ENCODE data around the gene TRMT1. TPM values are rescaled to one million over a fixed set of nuclear protein-coding genes. Genes with fewer than 3 reads are reported as not detected.

TRMT1 gene
- total and polyA plus RNA-seq, 2 donors (not counting 1 experiment from before 2014, with no cell fraction given), result 91.8 to 281 TPM

DNA sequence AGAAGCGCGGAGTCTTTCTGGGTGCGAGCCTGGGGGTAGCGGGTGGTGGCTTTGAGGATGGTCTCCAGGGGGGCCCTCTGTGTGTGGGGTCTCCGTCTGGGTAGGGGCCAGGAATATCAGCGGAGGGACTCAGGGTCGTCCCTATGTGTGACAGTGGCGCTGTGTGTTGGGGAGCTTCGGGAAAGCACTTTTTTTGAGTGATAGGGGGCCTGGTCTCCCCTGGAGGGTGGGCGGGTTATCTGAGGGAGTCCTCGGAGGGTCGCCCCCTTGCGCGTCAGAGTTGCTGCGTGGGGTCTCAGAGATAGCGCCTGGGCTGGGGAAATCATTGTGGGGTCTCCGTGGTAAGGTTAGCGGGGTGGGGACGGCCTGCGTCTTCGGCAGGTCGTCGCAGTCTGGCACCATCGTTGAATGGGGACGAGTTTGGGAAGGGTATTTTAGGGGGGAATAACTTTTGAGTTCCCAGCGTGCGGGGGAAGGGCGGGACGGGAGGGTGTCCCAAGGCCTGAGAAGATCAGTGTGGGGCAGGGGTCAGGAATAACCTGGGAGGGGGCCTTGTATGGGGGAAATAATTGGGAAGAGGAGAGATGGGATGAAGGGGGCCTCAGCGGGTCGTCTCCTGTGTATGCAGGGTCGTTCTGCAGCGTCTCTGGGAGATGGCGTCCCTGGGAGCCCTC is 34.5 kb upstream of the TRMT1 start:
- H3K9me3 Mint-ChIP-seq (ENCODE audit: insufficient read depth), result no peaks in the 10 kb centered on the region
- peak overlapping the region; percentile 92 for H3K4me3 Mint-ChIP-seq
- peak overlapping the region; percentile 82 to 100 (median 98) for H3K4me3 ChIP-seq (ENCODE audit: control extremely low read depth in 1 of 5, extremely low read depth in 1 of 5, insufficient read depth in 1 of 5, low read depth in 2 of 5, low read length in 4 of 5)
- DNase-seq (no peak), ATAC-seq (ENCODE audit: low read depth) (peak; percentile 0)
- no peaks in the 10 kb centered on the region for H3K27me3 ChIP-seq (replicated peaks in 1 of 4; ENCODE audit: control extremely low read depth in 1 of 4, control insufficient read depth in 3 of 4, insufficient read depth in 4 of 4, low read length in 3 of 4)
- WGBS (ENCODE audit: insufficient coverage), result under 1% methylated on average over 34 of the region's 34 CpGs
- intact Hi-C loops (cut with micrococcal nuclease), result loop anchor here (1.0 to 5.0 kb wide), 6 partner anchors 16 to 986 kb away; partner anchors contain the start of genes ASF1B and NACC1
- TF ChIP-seq, protein P1, sequence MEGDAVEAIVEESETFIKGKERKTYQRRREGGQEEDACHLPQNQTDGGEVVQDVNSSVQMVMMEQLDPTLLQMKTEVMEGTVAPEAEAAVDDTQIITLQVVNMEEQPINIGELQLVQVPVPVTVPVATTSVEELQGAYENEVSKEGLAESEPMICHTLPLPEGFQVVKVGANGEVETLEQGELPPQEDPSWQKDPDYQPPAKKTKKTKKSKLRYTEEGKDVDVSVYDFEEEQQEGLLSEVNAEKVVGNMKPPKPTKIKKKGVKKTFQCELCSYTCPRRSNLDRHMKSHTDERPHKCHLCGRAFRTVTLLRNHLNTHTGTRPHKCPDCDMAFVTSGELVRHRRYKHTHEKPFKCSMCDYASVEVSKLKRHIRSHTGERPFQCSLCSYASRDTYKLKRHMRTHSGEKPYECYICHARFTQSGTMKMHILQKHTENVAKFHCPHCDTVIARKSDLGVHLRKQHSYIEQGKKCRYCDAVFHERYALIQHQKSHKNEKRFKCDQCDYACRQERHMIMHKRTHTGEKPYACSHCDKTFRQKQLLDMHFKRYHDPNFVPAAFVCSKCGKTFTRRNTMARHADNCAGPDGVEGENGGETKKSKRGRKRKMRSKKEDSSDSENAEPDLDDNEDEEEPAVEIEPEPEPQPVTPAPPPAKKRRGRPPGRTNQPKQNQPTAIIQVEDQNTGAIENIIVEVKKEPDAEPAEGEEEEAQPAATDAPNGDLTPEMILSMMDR (IDR thresholded peaks at IDR 0.05), result no peak
- no peak for TF ChIP-seq EZH2 (IDR thresholded peaks at IDR 0.05; ENCODE audit: borderline replicate concordance, insufficient read depth, low read depth, low read length, poor library complexity, severe bottlenecking)
- ChIA-PET CTCF (interaction anchor here (0.5 to 2.5 kb wide), 10 partner anchors 17 to 169 kb away, joined by 3 to 32 read pairs (median 4); no protein-coding TSS in a partner anchor), POLR2A (interaction anchor here (0.5 to 2.8 kb wide), 10 partner anchors 16 to 1468 kb away, joined by 3 to 28 read pairs (median 8); partner anchors contain the start of gene NACC1)
- H4K20me1 ChIP-seq (ENCODE audit: control insufficient read depth, insufficient read depth, low read length, poor library complexity, severe bottlenecking), result peaks cover 26% of the 10 kb centered on the region
- peaks cover 0 to 9% of the 10 kb centered on the region in 2 experiments for H3K36me3 ChIP-seq (replicated peaks in 1 of 2; ENCODE audit: control extremely low read depth in 1 of 2, control insufficient read depth in 1 of 2, extremely low read depth in 1 of 2, insufficient read depth in 2 of 2, low read length in 1 of 2)
- H3K9me3 ChIP-seq (ENCODE audit: control extremely low read depth in 1 of 3, control insufficient read depth in 2 of 3, insufficient read depth in 1 of 3, low read length in 2 of 3), result no peaks in the 10 kb centered on the region
- H3K79me2 ChIP-seq (ENCODE audit: control insufficient read depth, insufficient read depth, low read length), result peaks cover 63% of the 10 kb centered on the region
- H3K9ac ChIP-seq (ENCODE audit: low read length), result peak overlapping the region; percentile 97
- H3K27me3 Mint-ChIP-seq, result no peaks in the 10 kb centered on the region
- H3K27ac Mint-ChIP-seq, result peak overlapping the region; percentile 94
- H3K4me2 ChIP-seq (replicated peaks; ENCODE audit: low read depth, low read length, poor library complexity, severe bottlenecking), result peak overlapping the region; percentile 95
- peak overlapping the region; percentile 97 for H2AFZ ChIP-seq (ENCODE audit: insufficient read depth, low read depth, low read length, poor library complexity, severe bottlenecking)
- H3K27ac ChIP-seq (ENCODE audit: low read length in 2 of 2), result peak overlapping the region; percentile 87 to 96
- peaks cover 37% of the 10 kb centered on the region for H3K4me1 Mint-ChIP-seq
- peaks cover 10 to 38% of the 10 kb centered on the region in 2 donors for H3K4me1 ChIP-seq (ENCODE audit: control insufficient read depth in 2 of 2, insufficient read depth in 2 of 2, low read length in 2 of 2)

Measured in B cell (primary cell).